CD4-positive, CD25-positive, alpha-beta regulatory T cell (primary cell): Measurements from ENCODE around the gene KDM5A. TPM values are rescaled to one million over a fixed set of nuclear protein-coding genes. Genes with fewer than 3 reads are reported as not detected.

Experiments used
- ATAC-seq, 2 donors: fragments of 150-1000 bp; cut with Tn5 transposase; one replicate each; pipeline ENCODE4 v1.10.0; 2021; ENCODE audit warnings: low read depth in 2 of 2, moderate number of reproducible peaks in 2 of 2, moderate library complexity in 1 of 2
- DNase-seq, 3 donors: peaks; one replicate each; pipeline versions ENCODE4 v3.0.0 to v3.0.0-alpha.2; 2012 to 2022; ENCODE audit warnings: mixed read lengths in 1 of 3
- H3K27ac ChIP-seq: one replicate; pipeline ENCODE4 v1.7.0; 2013; ENCODE audit warnings: mild to moderate bottlenecking, low read length; ENCODE audit not compliant: insufficient read depth, poor library complexity, severe bottlenecking
- H3K27me3 ChIP-seq: one replicate; pipeline ENCODE4 v1.7.0; 2013; ENCODE audit warnings: low read length; ENCODE audit not compliant: control insufficient read depth, insufficient read depth
- H3K36me3 ChIP-seq: one replicate; pipeline ENCODE4 v1.7.0; 2013; ENCODE audit warnings: mild to moderate bottlenecking, low read length, moderate library complexity; ENCODE audit not compliant: control insufficient read depth, insufficient read depth
- H3K4me1 ChIP-seq: 2 replicates; pipeline ENCODE4 v1.7.0; 2013; ENCODE audit warnings: mild to moderate bottlenecking, low read length; ENCODE audit not compliant: insufficient read depth, control insufficient read depth, poor library complexity, severe bottlenecking
- H3K4me3 ChIP-seq: one replicate; pipeline ENCODE4 v1.7.0; 2013; ENCODE audit warnings: low read depth, mild to moderate bottlenecking, low read length, moderate library complexity
- H3K9me3 ChIP-seq, 2 experiments: 1 replicate in 1 of 2; 2 replicates in 1 of 2; pipeline ENCODE4 v1.7.0; 2013; ENCODE audit warnings: low read length in 2 of 2, mild to moderate bottlenecking in 1 of 2, moderate library complexity in 1 of 2; ENCODE audit not compliant: control insufficient read depth in 2 of 2
- H3K27ac Mint-ChIP-seq, 3 donors: one replicate each; pipeline ENCODE4 v1.8.0; 2020 to 2022; ENCODE audit warnings: mild to moderate bottlenecking in 3 of 3, mixed read lengths in 3 of 3, moderate library complexity in 2 of 3
- H3K27me3 Mint-ChIP-seq: one replicate; pipeline ENCODE4 v1.8.0; 2022; ENCODE audit warnings: mild to moderate bottlenecking, mixed read lengths
- H3K36me3 Mint-ChIP-seq: one replicate; pipeline ENCODE4 v1.8.0; 2020; ENCODE audit warnings: mixed read lengths
- H3K4me1 Mint-ChIP-seq, 4 donors: one replicate each; pipeline ENCODE4 v1.8.0; 2020 to 2022; ENCODE audit warnings: mixed read lengths in 4 of 4, mild to moderate bottlenecking in 1 of 4
- H3K4me3 Mint-ChIP-seq, 4 donors: one replicate each; pipeline ENCODE4 v1.8.0; 2020 to 2022; ENCODE audit warnings: mild to moderate bottlenecking in 4 of 4, mixed read lengths in 4 of 4, moderate library complexity in 3 of 4
- H3K9me3 Mint-ChIP-seq, 7 donors: one replicate each; pipeline ENCODE4 v1.8.0; 2020 to 2022; ENCODE audit warnings: mixed read lengths in 7 of 7, mild to moderate bottlenecking in 3 of 7, moderate library complexity in 2 of 7
- polyA plus RNA-seq, 4 donors: library from polyadenylated mRNA; unstranded; fragments of 300-500 nt; fragmentation: Illumina TruSeq; gene quantifications; one replicate each; pipeline ENCODE4 v1.2.3, GENCODE V29; 2021
- total RNA-seq: library from RNA; stranded (reverse); gene quantifications from one replicate; pipeline ENCODE4 v1.2.3, GENCODE V29; 2022

KDM5A gene
- total and polyA plus RNA-seq, 5 donors from 2014 or later = 44.4 to 142 (median 51.7) TPM

DNA sequence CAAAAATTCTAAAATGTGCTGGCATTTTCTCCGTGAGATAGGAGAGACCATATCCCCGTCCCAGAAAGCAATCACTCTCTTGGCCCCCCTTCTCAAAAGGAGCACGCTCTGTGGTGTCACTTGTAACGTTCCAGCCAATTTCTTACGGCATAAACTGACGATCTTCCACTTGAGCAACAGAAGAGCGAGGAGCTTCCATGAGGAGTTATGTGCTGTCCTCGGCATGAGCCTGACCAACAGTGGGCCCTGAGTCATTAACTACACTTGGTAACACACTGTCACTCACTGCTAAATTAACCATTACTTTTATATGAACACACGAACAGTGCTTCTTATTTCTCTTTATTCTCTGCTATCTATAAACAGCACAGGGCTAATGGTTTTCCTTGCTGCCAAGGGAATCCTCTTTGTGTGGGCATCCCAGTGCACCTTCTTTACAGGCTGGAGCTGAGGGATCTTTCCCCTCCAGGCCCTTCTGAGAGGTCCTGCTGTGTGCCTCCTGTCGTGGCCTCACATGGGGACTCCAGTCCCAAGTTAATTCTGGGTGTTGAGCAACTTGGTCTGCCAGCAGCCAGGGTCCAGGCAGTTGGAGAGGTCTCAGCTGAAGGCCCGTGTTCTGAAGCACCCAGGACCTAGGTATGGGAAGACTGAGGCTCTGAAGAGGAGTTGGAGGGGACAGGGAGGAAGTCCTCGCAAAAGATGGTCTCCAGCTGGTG, 135.8 kb downstream of the KDM5A start:
- Mint-ChIP-seq H3K4me3 (no peak overlapping the region), H3K27me3 (peaks cover 27% of the 10 kb centered on the region), H3K36me3 (peaks cover 4% of the 10 kb centered on the region), H3K4me1 (no peaks in the 10 kb centered on the region), H3K9me3 (peaks cover 0 to 4% (median 0%) of the 10 kb centered on the region in 7 donors), H3K27ac (no peak overlapping the region)
- H3K9me3 ChIP-seq = peaks cover 2 to 6% of the 10 kb centered on the region in 2 experiments
- no peak overlapping the region for H3K27ac ChIP-seq
- no peaks in the 10 kb centered on the region for H3K36me3 ChIP-seq
- no peak overlapping the region for H3K4me3 ChIP-seq
- ATAC-seq = no peak
- no peak for DNase-seq
- no peaks in the 10 kb centered on the region for H3K27me3 ChIP-seq
- no peaks in the 10 kb centered on the region for H3K4me1 ChIP-seq

DNA sequence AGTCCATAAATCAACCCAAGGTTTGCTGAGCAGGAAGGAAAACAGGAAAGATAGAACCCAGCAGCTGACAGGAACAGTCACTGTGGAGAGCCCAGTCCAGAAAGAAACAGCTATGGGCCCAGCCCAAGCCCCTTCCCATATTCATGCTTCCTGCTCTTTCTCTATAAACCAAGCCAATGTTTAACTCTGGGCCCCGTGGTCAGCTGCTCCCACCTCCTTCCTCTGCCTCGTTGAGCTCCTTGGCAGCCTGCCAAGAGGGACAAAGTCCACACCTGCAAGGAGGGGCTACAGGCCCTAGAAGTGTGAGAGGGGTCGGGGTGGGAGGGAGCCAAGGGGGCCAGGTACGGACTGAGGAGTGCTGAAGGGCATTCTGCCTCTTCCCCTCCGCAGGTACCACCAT, 136.5 kb downstream of the KDM5A start:
- ATAC-seq = no peak

DNA sequence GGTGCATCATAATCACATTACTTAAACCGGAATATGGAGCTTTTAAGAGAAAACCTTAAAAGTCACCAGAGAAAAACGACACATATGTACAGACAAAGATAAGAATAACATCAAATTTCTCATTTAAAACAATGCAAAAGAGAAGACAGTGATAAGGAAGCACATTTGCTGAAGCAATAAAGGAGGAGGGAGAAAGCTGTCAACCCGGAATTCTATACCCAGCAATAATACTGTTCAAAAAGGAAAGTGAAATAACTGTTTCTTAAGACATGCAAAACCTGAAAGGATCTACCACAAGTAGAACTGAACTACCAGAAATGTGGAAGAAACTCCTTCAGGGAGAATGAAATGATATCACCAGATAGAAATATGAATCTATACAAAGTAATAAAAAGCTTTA, 141.8 kb downstream of the KDM5A start:
- Mint-ChIP-seq H3K9me3 (peaks cover 0 to 12% (median 10%) of the 10 kb centered on the region in 7 donors), H3K4me1 (no peaks in the 10 kb centered on the region), H3K4me3 (no peak overlapping the region), H3K36me3 (peaks cover 4% of the 10 kb centered on the region), H3K27ac (no peak overlapping the region), H3K27me3 (peaks cover 12% of the 10 kb centered on the region)
- Histone ChIP-seq H3K27me3 (peaks cover 4% of the 10 kb centered on the region), H3K4me1 (no peaks in the 10 kb centered on the region), H3K9me3 (peaks cover 21 to 22% of the 10 kb centered on the region in 2 experiments), H3K4me3 (no peak overlapping the region), H3K27ac (no peak overlapping the region), H3K36me3 (no peaks in the 10 kb centered on the region)
- DNase-seq (no peak), ATAC-seq (no peak)

More for the DNA sequence above, 136.5 kb downstream of the KDM5A start:
- no peak overlapping the region for H3K27ac ChIP-seq
- no peak overlapping the region for H3K4me3 Mint-ChIP-seq
- H3K4me3 ChIP-seq = no peak overlapping the region
- H3K4me1 ChIP-seq = no peaks in the 10 kb centered on the region
- no peak overlapping the region for H3K27ac Mint-ChIP-seq
- DNase-seq = no peak
- H3K4me1 Mint-ChIP-seq = no peaks in the 10 kb centered on the region
- no peaks in the 10 kb centered on the region for H3K36me3 ChIP-seq
- peaks cover 0 to 7% (median 0%) of the 10 kb centered on the region in 7 donors for H3K9me3 Mint-ChIP-seq
- peaks cover 24% of the 10 kb centered on the region for H3K27me3 Mint-ChIP-seq
- H3K27me3 ChIP-seq = no peaks in the 10 kb centered on the region
- peaks cover 4% of the 10 kb centered on the region for H3K36me3 Mint-ChIP-seq
- H3K9me3 ChIP-seq = peaks cover 9 to 11% of the 10 kb centered on the region in 2 experiments

DNA sequence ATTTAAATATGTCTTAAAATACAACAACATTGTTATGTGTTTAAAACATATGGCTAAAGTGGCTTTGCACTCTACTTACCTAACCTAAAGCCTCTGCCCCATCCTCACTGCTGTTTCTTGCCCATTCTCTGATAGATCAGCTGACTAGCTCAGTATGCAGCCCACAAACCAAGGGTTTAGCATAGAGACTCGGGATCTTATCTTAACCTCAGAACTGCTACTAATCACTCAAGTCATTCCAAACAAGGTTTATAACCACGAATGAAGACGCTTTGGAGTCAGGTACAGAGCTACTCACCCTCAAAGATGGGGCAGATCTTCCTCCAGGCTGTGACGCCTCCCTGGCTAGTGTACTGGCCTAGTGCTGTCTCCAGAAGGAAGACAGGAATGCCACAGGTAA, 145.7 kb downstream of the KDM5A start:
- H3K4me1 Mint-ChIP-seq = no peaks in the 10 kb centered on the region
- no peak overlapping the region for H3K4me3 Mint-ChIP-seq
- no peak overlapping the region for H3K27ac ChIP-seq
- H3K27me3 Mint-ChIP-seq = peaks cover 5% of the 10 kb centered on the region
- H3K36me3 Mint-ChIP-seq = peaks cover 4% of the 10 kb centered on the region
- H3K9me3 ChIP-seq = peaks cover 17 to 21% of the 10 kb centered on the region in 2 experiments
- no peaks in the 10 kb centered on the region for H3K36me3 ChIP-seq
- peaks cover 0 to 14% (median 8%) of the 10 kb centered on the region in 7 donors for H3K9me3 Mint-ChIP-seq
- DNase-seq = no peak
- no peak for ATAC-seq
- H3K4me3 ChIP-seq = no peak overlapping the region
- no peaks in the 10 kb centered on the region for H3K4me1 ChIP-seq
- H3K27ac Mint-ChIP-seq = no peak overlapping the region
- H3K27me3 ChIP-seq = peaks cover 4% of the 10 kb centered on the region

DNA sequence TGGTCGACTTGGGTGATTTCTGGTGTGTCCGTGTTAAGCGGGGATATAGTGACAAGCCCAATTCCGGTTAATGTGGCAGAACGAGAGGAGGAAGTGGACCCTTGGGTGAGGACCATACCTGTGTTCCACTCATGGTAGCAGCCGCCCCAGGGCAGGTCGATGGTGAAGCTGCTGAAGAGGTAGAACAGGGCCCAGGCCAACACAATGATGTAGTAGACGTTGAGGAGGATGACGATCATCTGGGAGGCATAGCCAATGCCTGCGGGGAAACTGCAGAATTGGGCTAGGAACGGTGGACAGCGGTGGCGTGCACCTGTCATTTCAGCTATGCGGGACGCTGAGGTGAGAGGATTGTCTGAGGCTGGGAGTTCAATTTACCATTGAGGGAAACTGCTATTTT, 146.6 kb downstream of the KDM5A start:
- Mint-ChIP-seq H3K36me3 (peaks cover 4% of the 10 kb centered on the region), H3K27me3 (no peaks in the 10 kb centered on the region), H3K4me3 (no peak overlapping the region), H3K9me3 (peaks cover 0 to 14% (median 5%) of the 10 kb centered on the region in 7 donors), H3K4me1 (no peaks in the 10 kb centered on the region), H3K27ac (no peak overlapping the region)
- Histone ChIP-seq H3K4me1 (no peaks in the 10 kb centered on the region), H3K36me3 (no peaks in the 10 kb centered on the region), H3K4me3 (no peak overlapping the region), H3K27ac (no peak overlapping the region), H3K9me3 (peaks cover 10 to 12% of the 10 kb centered on the region in 2 experiments), H3K27me3 (peaks cover 4% of the 10 kb centered on the region)
- no peak for ATAC-seq
- no peak for DNase-seq

DNA sequence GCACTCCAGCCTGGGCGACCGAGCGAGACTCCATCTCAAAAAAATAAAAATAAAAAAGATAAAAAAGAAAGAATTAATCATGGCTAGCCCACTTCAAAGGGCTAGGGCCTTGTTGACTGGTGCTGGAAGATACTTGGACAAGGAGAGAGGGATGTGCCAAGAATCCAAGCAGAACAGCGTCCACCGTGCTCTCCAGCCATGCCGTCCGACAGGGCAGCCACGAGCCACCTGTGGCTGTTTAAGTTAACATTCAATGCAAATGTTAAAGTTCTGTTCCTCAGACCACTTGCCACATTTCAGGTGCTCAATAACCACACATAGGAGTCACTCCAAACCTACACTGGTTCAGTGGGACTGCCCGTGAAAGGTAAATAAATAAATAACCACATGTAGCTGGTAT, 147.9 kb downstream of the KDM5A start:
- Histone ChIP-seq H3K36me3 (no peaks in the 10 kb centered on the region), H3K9me3 (peaks cover 1 to 7% of the 10 kb centered on the region in 2 experiments), H3K4me3 (no peak overlapping the region), H3K4me1 (no peaks in the 10 kb centered on the region), H3K27me3 (peaks cover 4% of the 10 kb centered on the region), H3K27ac (no peak overlapping the region)
- ATAC-seq (no peak), DNase-seq (no peak)
- Mint-ChIP-seq H3K4me3 (no peak overlapping the region), H3K27ac (no peak overlapping the region), H3K36me3 (peaks cover 4% of the 10 kb centered on the region), H3K9me3 (peaks cover 0 to 11% (median 5%) of the 10 kb centered on the region in 7 donors), H3K27me3 (no peaks in the 10 kb centered on the region), H3K4me1 (no peaks in the 10 kb centered on the region)

DNA sequence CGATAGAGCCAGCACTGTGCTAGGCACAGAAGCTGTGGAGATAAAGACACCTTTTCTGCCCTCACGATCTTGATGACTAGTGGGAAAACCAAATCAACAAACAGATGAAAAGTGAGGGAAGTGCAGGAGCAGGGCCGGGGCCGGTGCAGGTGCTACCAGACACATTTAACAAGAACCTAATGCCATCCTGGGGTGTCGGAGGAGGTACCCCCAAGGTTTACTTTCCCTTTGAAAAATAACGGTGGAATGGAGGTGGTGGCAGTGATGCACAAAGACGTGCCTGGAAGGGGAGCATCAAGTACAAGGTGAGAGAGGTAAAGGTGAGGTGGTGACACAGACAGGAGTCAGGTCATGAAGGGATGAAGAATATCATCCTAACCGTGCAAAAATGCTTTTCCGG, 148.6 kb downstream of the KDM5A start:
- DNase-seq (no peak), ATAC-seq (no peak)
- Mint-ChIP-seq H3K27ac (no peak overlapping the region), H3K36me3 (peaks cover 4% of the 10 kb centered on the region), H3K9me3 (peaks cover 2 to 17% (median 10%) of the 10 kb centered on the region in 7 donors), H3K4me3 (no peak overlapping the region), H3K4me1 (no peaks in the 10 kb centered on the region), H3K27me3 (no peaks in the 10 kb centered on the region)
- no peak overlapping the region for H3K4me3 ChIP-seq
- no peaks in the 10 kb centered on the region for H3K4me1 ChIP-seq
- H3K27me3 ChIP-seq = peaks cover 4% of the 10 kb centered on the region
- no peak overlapping the region for H3K27ac ChIP-seq
- H3K9me3 ChIP-seq = peaks cover 0 to 6% of the 10 kb centered on the region in 2 experiments
- H3K36me3 ChIP-seq = no peaks in the 10 kb centered on the region
